IMR-90 (cell line): Measurements from ENCODE around the gene ASB3.

Experiments
- CHD1 ChIP-seq: IDR thresholded peaks from 2 replicates; pipeline ENCODE4 v1.6.1; 2012; ENCODE audit warnings: low read depth, low read length, improper control_type of control experiment
- CTCF ChIP-seq: conservative IDR thresholded peaks from 2 replicates; pipeline ENCODE4 v1.5.1; 2012; ENCODE audit warnings: mild to moderate bottlenecking, low read depth, low read length, improper control_type of control experiment
- MAFK ChIP-seq: IDR thresholded peaks from 2 replicates; pipeline ENCODE4 v1.6.1; 2012; ENCODE audit warnings: low read depth, low read length, improper control_type of control experiment
- POLR2A ChIP-seq: IDR thresholded peaks from 2 replicates; pipeline ENCODE4 v1.6.1; 2012; ENCODE audit warnings: mild to moderate bottlenecking, low read depth, low read length
- RAD21 ChIP-seq: IDR thresholded peaks from 2 replicates; pipeline ENCODE4 v1.6.1; 2012; ENCODE audit warnings: low read length, improper control_type of control experiment
- RFX5 ChIP-seq: IDR thresholded peaks from 2 replicates; pipeline ENCODE4 v1.8.0; 2012; ENCODE audit warnings: low read depth, mild to moderate bottlenecking, low read length, moderate library complexity

GRCh38 chr2:53631313-53632125 is 155.2 kb downstream of the ASB3 start:
- no peak for TF ChIP-seq POLR2A
- TF ChIP-seq RFX5: no peak
- no peak for TF ChIP-seq CTCF
- TF ChIP-seq MAFK: no peak
- no peak for TF ChIP-seq RAD21
- TF ChIP-seq CHD1: no peak
